AG09309 (cell line): Measurements from ENCODE around the gene TEDC1.

Source experiments
- DNase-seq: peaks from one replicate; pipeline ENCODE4 v3.0.0-alpha.2; 2010; ENCODE audit warnings: low read depth
- H3K4me3 ChIP-seq: 2 replicates; pipeline ENCODE4 v1.5.1; 2011; ENCODE audit warnings: mild to moderate bottlenecking, low read depth, low read length, moderate library complexity; ENCODE audit not compliant: control insufficient read depth
- TF ChIP-seq, protein P1 (sequence below): IDR thresholded peaks from 2 replicates; pipeline ENCODE4 v1.5.1; 2011; ENCODE audit warnings: mild to moderate bottlenecking, low read depth, low read length, inconsistent platforms; ENCODE audit not compliant: insufficient read depth, control insufficient read depth; ENCODE audit errors: missing control alignments

TEDC1 gene

DNA sequence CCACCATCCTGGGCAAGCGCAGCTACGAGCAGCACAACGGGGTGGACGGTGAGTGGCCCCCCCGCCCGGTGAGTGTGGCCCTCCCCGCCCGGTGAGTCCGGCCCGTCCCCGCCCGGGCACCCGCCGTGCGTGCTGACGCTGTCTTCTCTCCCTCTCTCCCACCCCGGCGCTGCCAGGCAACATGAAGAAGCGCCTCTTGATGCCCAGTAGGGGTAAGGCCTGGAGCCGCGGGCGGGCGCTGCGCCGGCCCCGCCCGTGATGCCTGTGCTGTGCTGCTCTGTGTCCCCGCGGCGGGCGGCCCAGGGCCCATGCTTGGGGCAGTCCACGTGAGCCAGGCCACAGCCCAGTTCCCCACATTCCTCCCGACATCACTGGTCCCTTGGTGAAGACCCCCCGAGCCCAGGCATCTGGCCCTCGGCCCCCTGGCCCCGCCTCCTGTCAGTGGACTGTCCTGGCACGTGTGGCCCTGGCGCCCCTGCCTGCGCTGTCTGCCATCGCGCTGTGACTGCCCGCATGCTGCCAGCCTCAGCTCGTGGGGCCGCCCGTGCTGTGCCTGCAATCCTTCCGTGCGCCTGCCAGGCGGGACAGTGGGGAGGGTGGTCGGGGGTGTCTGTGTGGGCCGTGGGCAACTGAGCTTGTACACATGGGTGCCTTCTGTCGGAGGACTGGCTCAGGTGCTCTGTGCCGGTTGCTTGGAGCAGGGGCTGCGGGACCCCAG lies 24.4 kb upstream of the TEDC1 start:
- H3K4me3 ChIP-seq, result no peak overlapping the region
- DNase-seq, result no peak
- TF ChIP-seq, protein P1, sequence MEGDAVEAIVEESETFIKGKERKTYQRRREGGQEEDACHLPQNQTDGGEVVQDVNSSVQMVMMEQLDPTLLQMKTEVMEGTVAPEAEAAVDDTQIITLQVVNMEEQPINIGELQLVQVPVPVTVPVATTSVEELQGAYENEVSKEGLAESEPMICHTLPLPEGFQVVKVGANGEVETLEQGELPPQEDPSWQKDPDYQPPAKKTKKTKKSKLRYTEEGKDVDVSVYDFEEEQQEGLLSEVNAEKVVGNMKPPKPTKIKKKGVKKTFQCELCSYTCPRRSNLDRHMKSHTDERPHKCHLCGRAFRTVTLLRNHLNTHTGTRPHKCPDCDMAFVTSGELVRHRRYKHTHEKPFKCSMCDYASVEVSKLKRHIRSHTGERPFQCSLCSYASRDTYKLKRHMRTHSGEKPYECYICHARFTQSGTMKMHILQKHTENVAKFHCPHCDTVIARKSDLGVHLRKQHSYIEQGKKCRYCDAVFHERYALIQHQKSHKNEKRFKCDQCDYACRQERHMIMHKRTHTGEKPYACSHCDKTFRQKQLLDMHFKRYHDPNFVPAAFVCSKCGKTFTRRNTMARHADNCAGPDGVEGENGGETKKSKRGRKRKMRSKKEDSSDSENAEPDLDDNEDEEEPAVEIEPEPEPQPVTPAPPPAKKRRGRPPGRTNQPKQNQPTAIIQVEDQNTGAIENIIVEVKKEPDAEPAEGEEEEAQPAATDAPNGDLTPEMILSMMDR, result no peak

DNA sequence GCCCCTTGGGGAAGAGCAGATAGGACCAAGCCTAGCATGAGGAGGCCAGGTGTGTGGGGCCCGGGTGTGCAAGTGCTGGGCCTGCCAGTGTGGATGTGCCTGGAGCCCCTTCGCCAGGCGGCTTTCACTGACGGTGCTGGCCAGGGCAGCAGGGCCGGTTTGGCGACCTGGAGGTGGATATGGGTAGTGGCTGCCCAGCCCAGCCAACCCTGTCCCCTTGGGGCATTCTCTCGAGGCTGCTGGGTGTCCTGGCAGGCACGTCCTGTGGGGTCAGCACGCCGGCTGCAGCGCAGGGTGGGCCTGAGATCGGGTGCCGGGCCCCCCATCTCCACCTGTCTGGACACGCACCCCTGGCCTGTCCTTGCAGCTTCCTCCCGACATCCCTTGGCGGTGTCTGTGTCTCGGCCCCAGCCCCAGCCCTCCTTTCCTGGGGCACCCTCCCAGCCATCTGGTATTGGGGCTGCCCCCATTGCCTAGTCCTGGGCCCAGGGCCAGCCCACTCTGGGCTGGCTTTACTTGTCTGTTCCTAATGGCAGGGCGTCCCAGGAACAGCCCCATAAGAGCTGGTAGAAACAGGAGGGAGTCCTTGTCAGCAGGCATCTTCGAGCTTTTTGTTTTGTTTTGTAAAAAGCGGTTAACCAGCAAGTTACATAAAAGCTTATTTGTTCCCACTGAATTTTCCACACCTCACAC lies 23.7 kb upstream of the TEDC1 start:
- TF ChIP-seq, protein P1, result no peak
- no peak for DNase-seq

DNA sequence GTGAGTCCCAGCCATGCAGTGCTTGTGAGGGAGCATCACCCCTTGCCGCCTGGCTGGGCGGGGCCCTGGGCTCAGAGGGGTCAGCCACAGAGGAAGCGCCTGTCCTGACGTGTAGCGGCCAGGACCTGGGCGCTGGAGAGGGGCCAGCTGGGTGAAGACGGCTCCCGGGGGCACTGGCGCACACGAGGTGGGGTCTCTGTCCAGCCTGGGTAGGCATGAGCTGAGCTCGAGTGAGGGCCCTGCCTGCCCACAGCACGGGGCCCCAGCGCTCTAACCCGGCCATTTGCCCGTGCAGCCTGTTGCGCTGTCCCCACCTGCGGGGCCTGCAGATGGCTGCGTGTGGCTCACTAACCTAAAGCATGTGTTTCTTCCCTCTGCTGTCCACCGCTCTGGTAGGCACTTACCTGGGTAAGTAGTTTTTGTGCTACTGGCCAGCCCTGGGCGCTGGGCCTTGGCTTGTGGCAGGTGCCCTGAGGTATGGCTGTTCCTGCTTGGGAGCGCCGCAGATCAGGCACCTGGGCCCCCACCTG lies 23.0 kb upstream of the TEDC1 start:
- H3K4me3 ChIP-seq, result no peak overlapping the region
- DNase-seq, result no peak
- TF ChIP-seq, protein P1, result no peak

More for the DNA sequence above, 23.7 kb upstream of the TEDC1 start:
- no peak overlapping the region for H3K4me3 ChIP-seq

DNA sequence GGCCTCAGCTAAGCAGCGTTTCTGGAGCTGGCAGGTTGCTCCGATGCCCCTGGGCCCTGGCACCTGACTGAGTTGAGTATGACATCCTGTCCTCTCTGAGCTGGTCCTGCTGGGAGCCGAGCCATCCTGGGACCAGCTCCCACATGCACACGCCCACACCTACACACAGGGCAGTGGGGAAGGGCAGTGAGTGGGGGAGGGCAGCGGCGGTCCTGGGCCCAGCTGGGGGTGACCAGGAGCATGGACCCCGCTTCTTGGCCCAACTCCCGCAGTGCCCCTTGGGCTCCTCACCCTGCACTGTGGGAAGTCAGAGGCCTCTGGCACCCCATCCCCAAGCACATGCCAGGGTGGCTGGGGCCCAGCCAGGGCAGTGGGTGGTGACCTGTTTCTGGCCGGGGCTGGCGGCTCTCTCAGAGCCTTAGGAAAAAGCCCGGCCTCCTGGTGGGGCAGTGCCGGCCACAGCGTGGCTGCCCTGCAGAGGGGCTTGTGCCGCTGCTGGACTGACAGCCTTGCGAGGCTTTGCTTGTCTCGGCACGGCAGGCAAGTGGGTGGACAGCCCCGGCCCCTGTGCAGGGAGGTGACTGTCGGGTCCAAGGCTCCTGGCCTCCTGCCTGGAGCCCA lies 22.3 kb upstream of the TEDC1 start:
- no peak for DNase-seq
- TF ChIP-seq, protein P1, result no peak

DNA sequence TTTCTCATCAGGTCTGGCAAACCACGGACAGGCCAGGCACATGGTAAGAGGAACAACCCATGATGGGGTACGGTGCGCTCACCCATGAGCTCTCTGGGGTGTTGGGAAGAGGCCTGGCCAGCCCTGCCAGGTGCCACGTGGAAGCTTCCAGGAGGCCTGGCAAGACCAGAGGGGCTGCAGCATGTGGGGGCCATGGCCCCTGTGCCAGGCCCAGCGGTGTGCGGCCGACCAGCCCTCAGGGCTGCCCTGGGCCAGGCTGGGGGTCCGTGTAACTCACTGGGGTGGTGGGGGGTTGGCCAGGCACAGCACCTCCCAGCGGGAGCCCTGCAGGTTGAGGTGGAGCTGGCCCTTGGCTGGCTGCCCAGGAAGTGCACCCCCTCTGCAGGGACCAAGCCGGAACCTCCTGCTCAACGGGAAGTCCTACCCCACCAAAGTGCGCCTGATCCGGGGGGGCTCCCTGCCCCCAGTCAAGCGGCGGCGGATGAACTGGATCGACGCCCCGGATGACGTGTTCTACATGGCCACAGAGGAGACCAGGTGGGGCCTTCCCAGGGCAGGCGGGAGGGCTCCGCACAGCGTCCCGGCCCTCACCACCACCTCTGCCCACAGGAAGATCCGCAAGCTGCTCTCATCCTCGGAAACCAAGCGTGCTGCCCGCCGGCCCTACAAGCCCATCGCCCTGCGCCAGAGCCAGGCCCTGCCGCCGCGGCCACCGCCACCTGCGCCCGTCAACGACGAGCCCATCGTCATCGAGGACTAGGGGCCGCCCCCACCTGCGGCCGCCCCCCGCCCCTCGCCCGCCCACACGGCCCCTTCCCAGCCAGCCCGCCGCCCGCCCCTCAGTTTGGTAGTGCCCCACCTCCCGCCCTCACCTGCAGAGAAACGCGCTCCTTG lies 21.3 kb upstream of the TEDC1 start:
- TF ChIP-seq, protein P1, result no peak
- no peak overlapping the region for H3K4me3 ChIP-seq
- no peak for DNase-seq

More for the DNA sequence above, 22.3 kb upstream of the TEDC1 start:
- no peak overlapping the region for H3K4me3 ChIP-seq
